ENCODE data around the gene SCAF8. TPM values are rescaled to one million over a fixed set of nuclear protein-coding genes. Genes with fewer than 3 reads are reported as not detected.

SCAF8 gene
- total RNA-seq, 6 experiments from 2014 or later, result 35.2 to 43.3 (median 38.4) TPM

DNA sequence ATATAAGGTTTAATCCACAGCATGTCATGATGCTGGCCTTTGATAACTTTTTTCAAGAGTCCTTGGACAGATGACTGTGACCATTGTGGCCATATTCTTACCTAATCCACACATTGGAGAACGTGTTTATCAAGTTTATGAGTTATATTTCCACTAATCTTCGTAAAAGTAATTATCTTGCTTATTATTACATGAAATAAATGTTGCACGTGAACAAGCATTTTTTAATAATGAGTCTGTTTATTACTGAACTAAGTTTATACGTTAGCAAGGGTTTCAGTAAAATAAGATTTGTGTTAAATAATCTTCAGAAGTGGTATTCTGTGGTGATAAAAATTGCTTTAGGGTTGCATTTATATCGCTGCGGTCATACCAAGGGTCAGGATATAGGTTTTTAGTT lies 107.1 kb downstream of the SCAF8 start:
- Mint-ChIP-seq H3K4me1 (ENCODE audit: low read depth) (peaks cover 16% of the 10 kb centered on the region), H3K4me3 (no peak overlapping the region), H3K27ac (no peak overlapping the region), H3K27me3 (ENCODE audit: insufficient read depth) (no peaks in the 10 kb centered on the region), H3K36me3 (ENCODE audit: low read depth) (peaks cover 9% of the 10 kb centered on the region), H3K9me3 (no peaks in the 10 kb centered on the region)
- no peak for DNase-seq
- TF ChIP-seq, protein P1, sequence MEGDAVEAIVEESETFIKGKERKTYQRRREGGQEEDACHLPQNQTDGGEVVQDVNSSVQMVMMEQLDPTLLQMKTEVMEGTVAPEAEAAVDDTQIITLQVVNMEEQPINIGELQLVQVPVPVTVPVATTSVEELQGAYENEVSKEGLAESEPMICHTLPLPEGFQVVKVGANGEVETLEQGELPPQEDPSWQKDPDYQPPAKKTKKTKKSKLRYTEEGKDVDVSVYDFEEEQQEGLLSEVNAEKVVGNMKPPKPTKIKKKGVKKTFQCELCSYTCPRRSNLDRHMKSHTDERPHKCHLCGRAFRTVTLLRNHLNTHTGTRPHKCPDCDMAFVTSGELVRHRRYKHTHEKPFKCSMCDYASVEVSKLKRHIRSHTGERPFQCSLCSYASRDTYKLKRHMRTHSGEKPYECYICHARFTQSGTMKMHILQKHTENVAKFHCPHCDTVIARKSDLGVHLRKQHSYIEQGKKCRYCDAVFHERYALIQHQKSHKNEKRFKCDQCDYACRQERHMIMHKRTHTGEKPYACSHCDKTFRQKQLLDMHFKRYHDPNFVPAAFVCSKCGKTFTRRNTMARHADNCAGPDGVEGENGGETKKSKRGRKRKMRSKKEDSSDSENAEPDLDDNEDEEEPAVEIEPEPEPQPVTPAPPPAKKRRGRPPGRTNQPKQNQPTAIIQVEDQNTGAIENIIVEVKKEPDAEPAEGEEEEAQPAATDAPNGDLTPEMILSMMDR (IDR thresholded peaks at IDR 0.05), result no peak

DNA sequence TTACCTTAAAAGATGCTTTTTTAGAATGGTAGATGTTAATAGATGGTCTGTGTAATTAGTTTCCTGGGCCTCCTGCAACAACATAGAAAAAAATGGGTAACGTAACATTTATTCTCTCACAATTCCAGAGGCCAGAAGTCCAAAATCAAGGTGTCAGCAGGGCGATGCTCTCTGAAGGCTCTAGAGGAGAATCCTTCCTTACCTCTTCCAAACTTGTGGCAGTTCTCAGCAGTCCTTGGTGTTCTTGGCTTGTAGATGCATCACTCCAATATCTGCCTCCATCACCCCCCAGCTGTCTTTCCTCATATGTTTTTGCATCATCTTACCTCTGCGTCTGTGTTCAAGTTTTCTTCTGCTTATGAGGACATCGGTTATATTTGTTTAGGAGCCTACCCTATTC lies 107.9 kb downstream of the SCAF8 start:
- Mint-ChIP-seq H3K4me3 (no peak overlapping the region), H3K27me3 (ENCODE audit: insufficient read depth) (no peaks in the 10 kb centered on the region), H3K4me1 (ENCODE audit: low read depth) (peaks cover 16% of the 10 kb centered on the region), H3K27ac (no peak overlapping the region), H3K9me3 (no peaks in the 10 kb centered on the region), H3K36me3 (ENCODE audit: low read depth) (peaks cover 9% of the 10 kb centered on the region)
- DNase-seq, result no peak
- TF ChIP-seq, protein P1 (IDR thresholded peaks at IDR 0.05), result no peak

DNA sequence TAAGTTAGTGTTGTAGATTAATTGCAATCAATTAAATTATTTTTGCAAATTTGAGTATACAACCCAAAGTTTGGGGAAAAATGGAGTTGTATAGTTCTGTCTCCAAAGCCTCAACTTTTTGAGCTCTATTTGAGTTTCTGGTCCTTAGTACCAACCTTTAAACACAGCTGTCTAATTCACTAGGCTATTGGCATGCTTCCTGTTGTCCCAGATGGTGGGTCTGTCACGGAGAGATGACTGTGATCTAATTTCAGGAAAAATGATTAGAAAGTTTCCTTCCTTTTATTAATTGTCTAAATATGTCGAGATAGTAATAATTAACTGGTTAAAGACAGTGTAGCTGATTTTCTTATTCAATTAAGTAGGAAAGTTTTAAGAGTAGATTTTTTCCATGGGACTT lies 109.6 kb downstream of the SCAF8 start:
- Mint-ChIP-seq H3K36me3 (ENCODE audit: low read depth) (peaks cover 9% of the 10 kb centered on the region), H3K9me3 (no peaks in the 10 kb centered on the region), H3K27me3 (ENCODE audit: insufficient read depth) (no peaks in the 10 kb centered on the region), H3K4me3 (no peak overlapping the region), H3K27ac (no peak overlapping the region), H3K4me1 (ENCODE audit: low read depth) (peaks cover 25% of the 10 kb centered on the region)
- no peak for DNase-seq
- TF ChIP-seq, protein P1 (IDR thresholded peaks at IDR 0.05), result no peak

DNA sequence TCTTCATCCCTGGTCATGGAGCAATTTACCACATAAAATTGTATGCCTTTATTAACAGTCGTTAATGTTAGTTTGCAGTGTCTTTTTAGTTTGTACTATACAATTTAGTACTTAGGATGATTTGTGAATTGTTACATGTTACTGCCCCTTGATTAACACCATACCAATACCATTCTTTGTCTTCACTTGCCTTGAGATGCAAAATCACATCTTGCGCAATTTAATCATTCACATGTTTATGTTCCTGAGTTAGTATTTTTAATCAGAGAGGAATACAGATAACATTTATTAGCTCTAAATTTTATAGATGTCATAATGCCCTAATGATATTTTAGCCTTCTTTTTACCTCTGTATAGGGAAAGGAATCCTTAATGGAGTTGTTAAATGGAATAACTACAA lies 114.1 kb downstream of the SCAF8 start:
- Mint-ChIP-seq H3K27ac (no peak overlapping the region), H3K9me3 (no peaks in the 10 kb centered on the region), H3K4me1 (ENCODE audit: low read depth) (peaks cover 42% of the 10 kb centered on the region), H3K27me3 (ENCODE audit: insufficient read depth) (no peaks in the 10 kb centered on the region), H3K36me3 (ENCODE audit: low read depth) (peaks cover 18% of the 10 kb centered on the region), H3K4me3 (no peak overlapping the region)
- DNase-seq, result no peak
- TF ChIP-seq, protein P1 (IDR thresholded peaks at IDR 0.05), result no peak

DNA sequence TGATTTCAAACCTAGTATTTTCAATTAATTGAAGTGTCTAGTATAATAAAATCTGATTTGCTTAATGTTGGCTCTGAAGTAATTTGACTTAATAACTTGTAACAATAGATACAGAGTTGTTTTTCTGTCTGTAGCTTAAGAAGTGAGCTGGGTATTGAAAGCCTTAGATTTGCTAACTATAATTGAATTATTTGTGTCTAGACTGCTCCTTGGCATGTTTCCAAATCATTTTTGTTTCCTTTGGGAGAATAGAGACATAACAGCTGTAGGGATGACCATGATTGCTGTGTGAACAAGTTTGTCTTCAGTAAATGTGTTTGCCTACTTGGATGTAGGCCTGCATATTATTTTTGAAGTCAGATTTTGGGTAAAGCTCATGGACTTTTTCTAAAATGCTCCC lies 115.4 kb downstream of the SCAF8 start:
- no peak overlapping the region for H3K4me3 Mint-ChIP-seq
- no peak overlapping the region; the same call in 1 of the 2 replicates for H3K27ac Mint-ChIP-seq
- peaks cover 46% of the 10 kb centered on the region for H3K4me1 Mint-ChIP-seq (ENCODE audit: low read depth)
- no peaks in the 10 kb centered on the region for H3K9me3 Mint-ChIP-seq
- H3K36me3 Mint-ChIP-seq (ENCODE audit: low read depth), result peaks cover 18% of the 10 kb centered on the region
- TF ChIP-seq, protein P1 (IDR thresholded peaks at IDR 0.05), result no peak
- no peak for DNase-seq
- no peaks in the 10 kb centered on the region for H3K27me3 Mint-ChIP-seq (ENCODE audit: insufficient read depth)

DNA sequence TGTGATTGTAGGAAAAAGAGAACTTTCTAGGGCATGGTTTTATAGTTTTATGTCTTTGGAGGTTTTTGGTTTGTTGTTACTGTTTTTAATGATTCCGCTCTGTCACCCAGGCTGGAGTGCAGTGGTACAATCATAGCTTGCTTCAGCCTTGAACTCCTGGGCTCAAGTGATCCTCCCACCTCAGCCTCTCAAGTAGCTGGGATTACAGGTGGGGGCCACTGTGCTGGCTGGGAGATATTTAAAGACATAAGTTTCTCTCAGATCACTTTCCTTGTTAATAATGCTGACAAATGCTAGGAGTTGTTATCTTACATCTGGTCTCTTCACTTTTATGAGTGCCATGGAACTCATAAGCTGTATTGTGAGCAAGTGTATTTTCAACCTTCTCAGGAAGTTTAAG lies 116.3 kb downstream of the SCAF8 start:
- Mint-ChIP-seq H3K36me3 (ENCODE audit: low read depth) (peaks cover 18% of the 10 kb centered on the region), H3K27ac (no peak overlapping the region), H3K4me1 (ENCODE audit: low read depth) (peaks cover 45% of the 10 kb centered on the region), H3K9me3 (no peaks in the 10 kb centered on the region), H3K4me3 (no peak overlapping the region), H3K27me3 (ENCODE audit: insufficient read depth) (no peaks in the 10 kb centered on the region)
- no peak for DNase-seq
- TF ChIP-seq, protein P1 (IDR thresholded peaks at IDR 0.05), result no peak
